HL-60 (cell line): ENCODE data around the gene DIO1.

Experiments used
- POLR2AphosphoS5 ChIP-seq: IDR thresholded peaks from 2 replicates; pipeline ENCODE4 v1.6.1; 2012; ENCODE audit warnings: low read depth
- TF ChIP-seq, protein P1 (sequence below): IDR thresholded peaks from one replicate; pipeline ENCODE4 v1.5.1; 2011; ENCODE audit warnings: low read length, control low read depth, inconsistent platforms; ENCODE audit not compliant: insufficient read depth

DNA sequence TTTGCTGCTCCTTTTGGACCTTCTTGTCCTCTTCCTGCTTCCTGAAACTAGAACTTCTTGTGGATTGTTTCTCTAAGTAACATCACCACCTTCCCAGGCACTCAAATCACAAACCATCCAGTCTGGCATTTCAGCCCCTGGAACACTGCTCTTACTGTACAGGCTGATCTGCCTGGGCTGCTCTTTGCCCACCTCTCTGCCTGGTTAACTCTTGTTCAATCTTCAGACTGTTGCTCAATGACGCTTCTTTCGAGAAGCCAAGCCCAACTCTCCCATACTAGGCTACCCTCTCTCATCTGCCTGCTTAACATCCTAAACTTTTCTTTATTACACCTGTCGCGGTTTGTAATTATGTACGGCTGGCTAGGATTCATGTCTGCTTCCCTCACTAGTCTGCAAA lies 657 bp downstream of the DIO1 start:
- no peak for TF ChIP-seq POLR2AphosphoS5
- TF ChIP-seq, protein P1, sequence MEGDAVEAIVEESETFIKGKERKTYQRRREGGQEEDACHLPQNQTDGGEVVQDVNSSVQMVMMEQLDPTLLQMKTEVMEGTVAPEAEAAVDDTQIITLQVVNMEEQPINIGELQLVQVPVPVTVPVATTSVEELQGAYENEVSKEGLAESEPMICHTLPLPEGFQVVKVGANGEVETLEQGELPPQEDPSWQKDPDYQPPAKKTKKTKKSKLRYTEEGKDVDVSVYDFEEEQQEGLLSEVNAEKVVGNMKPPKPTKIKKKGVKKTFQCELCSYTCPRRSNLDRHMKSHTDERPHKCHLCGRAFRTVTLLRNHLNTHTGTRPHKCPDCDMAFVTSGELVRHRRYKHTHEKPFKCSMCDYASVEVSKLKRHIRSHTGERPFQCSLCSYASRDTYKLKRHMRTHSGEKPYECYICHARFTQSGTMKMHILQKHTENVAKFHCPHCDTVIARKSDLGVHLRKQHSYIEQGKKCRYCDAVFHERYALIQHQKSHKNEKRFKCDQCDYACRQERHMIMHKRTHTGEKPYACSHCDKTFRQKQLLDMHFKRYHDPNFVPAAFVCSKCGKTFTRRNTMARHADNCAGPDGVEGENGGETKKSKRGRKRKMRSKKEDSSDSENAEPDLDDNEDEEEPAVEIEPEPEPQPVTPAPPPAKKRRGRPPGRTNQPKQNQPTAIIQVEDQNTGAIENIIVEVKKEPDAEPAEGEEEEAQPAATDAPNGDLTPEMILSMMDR = no peak
